Left ventricle myocardium superior (tissue), 1 donor: ENCODE results near the gene XPNPEP2. TPM values are rescaled to one million over a fixed set of nuclear protein-coding genes. Genes with fewer than 3 reads are reported as not detected.
"Not testable (repeated sequence)": the region's sequence is repeated elsewhere in the genome, so short reads cannot be mapped to it uniquely, and the experiment has no call there.

ENCODE experiments used
- ATAC-seq: fragments of 200-7000 bp; cut with Tn5 transposase; one replicate; pipeline ENCODE4 v1.9.1; 2020; ENCODE audit warnings: mild to moderate bottlenecking, moderate library complexity
- DNase-seq: peaks from one replicate; pipeline ENCODE4 v3.0.0-alpha.2; 2020
- intact Hi-C: fragments of 100-400 bp; cut with micrococcal nuclease; formaldehyde crosslinking; loops from one replicate; pipeline ENCODE4 v1.11.0; 2022
- total RNA-seq: library from RNA; stranded (reverse); fragmentation: NEBNext Ultra II Directional; extraction: Animal tissue kit (Norgen Biotek cat#: 25700); gene quantifications from one replicate; pipeline ENCODE4 v1.2.1, GENCODE V29; 2021
- donor health status: DM: no; HTN: yes; CAD: no; lungs with severe emphysema.

Gene XPNPEP2
- total RNA-seq, 1 donor from 2014 or later = 0.92 TPM

DNA sequence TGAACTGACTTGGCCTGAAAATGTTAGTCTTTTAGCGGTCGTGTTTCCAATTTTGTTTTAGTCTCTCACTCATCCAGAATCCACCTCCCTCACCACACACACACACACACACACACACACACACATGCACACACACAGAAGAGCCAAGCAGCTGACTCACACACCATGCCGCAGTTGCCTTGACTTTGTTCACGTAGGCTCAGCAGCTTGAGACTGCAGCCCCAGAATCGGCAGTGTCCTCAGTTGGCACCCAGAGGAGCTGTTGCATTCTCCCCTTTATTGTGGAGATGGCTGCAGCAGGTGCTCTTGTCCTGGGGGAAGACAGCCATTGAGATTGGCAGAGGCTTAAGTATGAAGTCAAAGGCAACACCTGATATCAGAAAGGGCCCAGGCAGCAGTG lies 20.9 kb upstream of the XPNPEP2 start:
- ATAC-seq = peak; percentile 29
- intact Hi-C loops = no loop called here
- DNase-seq = no peak

DNA sequence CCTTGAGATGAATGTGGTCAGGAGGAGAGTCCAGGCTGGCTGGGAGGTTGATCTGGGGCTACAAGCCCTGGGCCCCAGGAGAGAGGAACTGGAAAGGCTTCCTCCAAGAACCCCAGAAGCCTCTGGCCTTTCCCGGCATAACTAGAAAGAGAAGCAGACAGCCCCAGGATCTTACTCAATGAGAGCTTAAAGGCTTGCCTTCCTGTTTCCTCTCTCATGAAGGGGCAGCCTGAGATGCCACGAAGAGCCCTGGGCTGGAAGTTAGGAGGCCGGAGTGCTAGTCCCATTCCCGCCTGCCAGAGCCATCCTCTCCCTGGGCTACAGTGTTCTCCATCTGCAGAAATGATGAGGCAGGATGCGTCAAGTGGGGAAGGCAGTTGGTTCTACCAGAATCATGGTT lies 20.1 kb upstream of the XPNPEP2 start:
- intact Hi-C loops = no loop called here
- no peak for ATAC-seq
- no peak for DNase-seq

DNA sequence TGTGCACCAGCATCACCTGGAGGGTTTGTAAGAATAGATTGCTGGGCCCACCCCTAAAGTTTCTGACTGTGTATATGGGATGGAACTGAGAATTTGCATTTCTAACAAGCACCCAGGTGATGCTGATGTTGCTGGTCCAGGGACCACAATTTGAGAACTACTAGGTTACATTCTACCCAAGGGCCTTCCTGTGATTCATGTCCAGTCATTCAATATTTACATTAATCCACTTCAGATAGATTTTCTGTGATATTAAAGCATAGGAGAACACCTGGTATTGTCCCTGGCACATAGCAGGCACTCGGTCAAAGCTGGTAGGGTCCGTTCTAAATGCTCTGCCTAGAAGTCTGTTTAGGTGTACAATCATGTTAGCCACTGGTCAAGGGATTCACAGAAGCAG lies 19.5 kb upstream of the XPNPEP2 start:
- DNase-seq (no peak), ATAC-seq (no peak)
- intact Hi-C loops = no loop called here

DNA sequence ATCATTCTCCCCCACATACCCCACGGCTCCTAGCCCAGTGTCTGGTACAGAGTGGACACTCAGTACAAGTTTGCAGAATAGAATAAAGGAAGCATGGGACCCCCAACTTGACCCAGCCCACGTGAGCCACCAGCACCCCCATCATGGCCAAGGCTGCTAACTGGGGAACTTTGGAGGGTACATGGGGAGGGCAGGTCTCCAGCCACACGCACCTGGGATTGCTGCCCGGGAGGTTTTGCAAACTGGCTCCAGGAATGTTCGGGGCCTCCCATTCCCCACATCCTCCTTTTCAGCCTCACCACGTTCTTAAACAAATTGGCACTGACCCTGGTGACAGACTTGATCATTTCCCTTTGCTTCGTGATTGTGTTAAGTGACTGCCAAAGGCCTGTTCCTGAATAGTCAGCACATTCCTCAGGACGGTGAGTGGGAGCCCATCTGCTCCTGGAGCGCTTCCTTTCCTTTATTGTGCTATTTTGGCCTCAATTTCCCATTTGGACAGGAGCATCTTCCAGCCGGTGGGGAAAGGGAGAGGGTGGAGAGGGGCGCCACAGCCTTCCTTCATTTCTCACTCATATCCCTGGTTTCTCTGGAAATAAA lies 18.7 kb upstream of the XPNPEP2 start:
- ATAC-seq (no peak), DNase-seq (no peak)

DNA sequence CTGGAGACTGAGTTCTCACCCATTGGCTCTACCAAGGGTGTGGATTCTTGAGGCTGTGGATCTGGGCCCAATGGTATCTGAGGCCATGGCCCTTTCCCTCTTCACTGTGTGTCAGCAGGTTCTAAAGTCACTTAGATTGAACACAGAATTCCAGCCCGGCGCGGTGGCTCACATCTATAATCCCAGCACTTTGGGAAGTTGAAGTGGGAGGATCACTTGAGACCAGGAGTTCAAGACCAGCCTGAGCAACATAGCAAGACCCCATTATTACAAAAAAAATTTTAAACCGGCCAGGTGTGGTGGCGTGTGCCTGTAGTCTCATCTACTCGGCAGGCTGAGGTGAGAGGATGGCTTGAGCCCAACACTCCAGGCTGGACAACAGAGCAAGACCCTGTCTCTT lies 18.0 kb upstream of the XPNPEP2 start:
- ATAC-seq (no peak), DNase-seq (no peak)
- intact Hi-C loops = loop anchor here (10.0 kb wide), 2 partner anchors 86 to 116 kb away; no protein-coding TSS in a partner anchor

More for the DNA sequence above, 18.7 kb upstream of the XPNPEP2 start:
- intact Hi-C loops = loop anchor here (10.0 kb wide), 2 partner anchors 85 to 115 kb away; no protein-coding TSS in a partner anchor

DNA sequence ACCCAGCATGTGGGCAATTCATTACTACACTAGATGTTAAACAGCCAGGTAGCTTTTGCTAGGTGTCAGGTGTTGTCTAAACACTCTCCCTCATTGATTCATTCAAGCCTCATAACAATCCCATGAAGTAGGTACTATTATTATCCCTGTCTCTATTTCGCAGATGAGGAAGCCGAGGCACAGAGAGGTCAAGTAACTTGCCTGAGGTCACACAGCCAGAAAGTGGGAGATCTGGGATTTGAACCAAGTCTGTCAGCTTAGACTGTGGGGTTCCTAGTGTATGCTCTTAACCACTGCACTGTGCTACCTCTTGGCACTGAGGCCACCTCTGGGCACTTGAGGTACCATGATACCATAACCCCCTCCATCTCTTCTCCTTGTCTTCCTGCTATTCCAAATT lies 17.4 kb upstream of the XPNPEP2 start:
- intact Hi-C loops = loop anchor here (10.0 kb wide), 2 partner anchors 87 to 117 kb away; no protein-coding TSS in a partner anchor
- ATAC-seq (no peak), DNase-seq (no peak)

DNA sequence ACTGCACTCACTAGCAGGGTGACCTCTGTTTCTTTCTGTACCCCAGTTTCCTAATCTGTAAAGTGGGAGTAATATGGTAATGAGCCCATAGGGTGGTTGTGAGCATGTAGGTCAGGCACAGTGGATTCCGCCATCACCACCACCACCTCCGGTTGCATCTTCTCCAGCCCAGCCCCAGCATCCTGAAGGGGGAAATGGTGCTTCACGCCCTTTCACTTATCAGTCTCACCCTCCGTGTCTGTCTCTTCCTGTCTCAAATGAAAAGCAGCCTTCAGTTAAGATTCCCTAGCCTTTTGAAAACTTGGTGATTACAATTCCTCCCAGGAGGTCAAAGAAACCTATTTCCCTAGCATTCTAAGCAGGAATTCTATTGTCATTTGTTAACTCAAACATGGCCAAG lies 16.9 kb upstream of the XPNPEP2 start:
- intact Hi-C loops = loop anchor here (10.0 kb wide), 2 partner anchors 87 to 117 kb away; no protein-coding TSS in a partner anchor
- ATAC-seq (no peak), DNase-seq (no peak)

DNA sequence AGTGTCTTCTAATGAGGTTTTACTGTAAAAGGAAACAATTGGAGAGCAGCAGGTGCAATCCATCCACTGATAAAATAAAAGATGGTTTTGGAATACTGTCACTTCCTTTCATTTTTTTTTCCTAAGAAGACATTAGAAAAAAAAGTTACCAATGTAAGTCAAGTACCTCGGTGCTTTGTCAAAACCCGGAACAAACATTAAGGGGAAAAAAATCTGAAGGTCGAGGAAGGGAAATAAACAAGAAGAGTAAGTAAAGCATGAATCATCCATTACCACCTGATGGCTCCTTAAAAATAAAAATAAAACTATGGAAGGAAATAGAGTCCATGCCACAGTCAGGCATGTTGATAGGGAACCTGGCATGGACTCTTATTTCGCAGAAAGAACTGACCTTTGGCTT lies 15.3 kb upstream of the XPNPEP2 start:
- ATAC-seq = no peak
- no peak for DNase-seq
- intact Hi-C loops = loop anchor here (10.0 kb wide), 2 partner anchors 89 to 119 kb away; no protein-coding TSS in a partner anchor

DNA sequence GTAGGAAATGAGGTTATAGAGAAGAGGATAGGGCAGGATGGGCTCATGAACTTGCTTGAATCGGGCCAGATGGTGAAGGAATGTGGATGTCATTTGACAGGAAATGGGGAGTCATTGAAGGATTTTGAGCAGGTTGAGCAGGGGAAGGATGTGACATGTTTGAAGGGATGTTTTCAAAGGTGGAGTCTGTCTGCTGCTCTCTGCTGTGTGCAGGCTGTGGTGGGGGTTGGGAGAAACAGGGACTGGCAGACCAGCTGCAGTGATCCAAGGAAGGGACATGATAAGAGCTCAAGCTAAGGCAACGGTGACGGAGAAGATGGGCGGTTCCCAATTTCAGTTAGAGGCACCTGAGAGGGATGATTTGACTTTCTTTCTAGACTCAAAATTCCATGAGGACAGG lies 14.0 kb upstream of the XPNPEP2 start:
- DNase-seq (no peak), ATAC-seq (no peak)
- intact Hi-C loops = loop anchor here (10.0 kb wide), 2 partner anchors 90 to 120 kb away; no protein-coding TSS in a partner anchor

DNA sequence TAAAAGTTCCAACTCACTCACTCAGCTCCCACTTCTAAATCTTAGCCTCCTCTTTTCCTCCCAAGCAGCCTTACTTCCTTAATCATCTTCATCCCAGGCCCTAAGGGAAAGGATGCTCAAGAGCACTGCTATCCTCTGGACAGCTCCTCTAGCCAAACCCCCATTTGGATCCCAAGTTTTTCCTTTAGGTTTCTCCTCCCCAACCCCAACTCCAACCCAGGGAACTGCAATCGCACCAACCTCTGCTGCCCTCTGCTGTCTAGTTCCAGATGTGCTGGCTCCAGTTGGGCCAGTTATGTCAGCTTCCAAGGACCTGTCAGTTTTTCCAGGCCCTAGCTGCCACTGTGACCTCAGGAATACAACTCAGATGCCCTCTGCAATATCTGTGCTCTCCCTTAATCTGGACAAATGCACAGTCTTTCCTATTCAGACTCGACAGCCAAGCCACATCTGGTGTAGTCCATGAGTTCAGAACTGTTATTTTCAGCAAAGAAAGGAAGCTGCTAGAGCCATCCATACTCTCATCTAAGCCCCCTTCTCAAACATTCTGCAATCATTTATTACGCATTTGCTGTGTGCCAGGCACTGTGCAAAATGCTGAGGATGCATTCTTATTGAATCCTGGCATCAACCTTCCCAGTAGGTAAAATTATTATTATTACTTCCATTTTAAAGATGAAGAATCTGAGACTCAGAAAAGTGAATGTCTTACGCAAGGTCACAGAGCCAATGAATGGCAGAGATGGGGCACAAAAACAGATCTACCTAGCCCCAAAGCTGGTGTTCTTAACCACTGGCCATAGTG lies 12.3 kb upstream of the XPNPEP2 start:
- peak; percentile 91 for ATAC-seq
- intact Hi-C loops = loop anchor here (10.0 kb wide), 2 partner anchors 92 to 122 kb away; no protein-coding TSS in a partner anchor
- DNase-seq = peak; percentile 64

DNA sequence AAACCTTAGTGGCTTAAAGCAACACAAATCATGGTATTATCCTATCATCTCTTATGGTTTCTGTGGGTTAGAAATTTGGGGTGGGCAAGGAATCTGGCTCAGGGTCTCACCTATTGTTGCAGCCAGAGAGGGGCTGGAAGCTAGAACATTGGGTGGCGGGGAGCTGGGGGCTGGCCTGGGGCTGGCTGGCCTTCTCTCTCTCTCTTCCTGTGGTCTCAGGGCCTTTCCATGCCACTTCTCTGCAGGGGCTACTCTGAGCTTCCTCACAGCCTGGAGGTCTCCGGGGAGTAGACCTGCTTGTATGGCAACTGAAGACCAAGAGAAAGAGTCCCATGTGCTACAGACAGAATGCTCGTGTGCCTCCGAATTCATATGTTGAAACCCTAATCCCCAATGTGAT lies 10.7 kb upstream of the XPNPEP2 start:
- DNase-seq (no peak), ATAC-seq (no peak)
- intact Hi-C loops = loop anchor here (10.0 kb wide), 2 partner anchors 93 to 123 kb away; no protein-coding TSS in a partner anchor

DNA sequence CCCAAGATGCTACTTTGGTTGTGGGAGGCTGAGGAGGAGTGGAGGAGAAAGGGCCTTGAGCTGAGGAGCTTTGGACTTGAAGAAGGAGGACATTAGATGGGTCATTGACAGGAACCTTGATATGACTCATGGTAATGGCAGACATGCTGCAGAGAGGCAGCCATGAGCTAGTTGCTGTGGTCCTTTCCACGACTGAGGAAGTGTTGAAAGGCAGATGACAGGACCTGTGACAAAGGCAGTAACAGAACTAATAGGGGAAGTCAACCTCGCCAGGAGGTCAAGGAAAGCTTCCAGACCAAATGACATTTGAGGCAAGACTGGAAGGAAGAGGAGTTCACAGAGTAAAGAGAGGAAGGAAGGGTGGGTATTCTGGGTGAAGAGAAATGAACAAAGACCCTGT lies 7.6 kb upstream of the XPNPEP2 start:
- no peak for DNase-seq
- no peak for ATAC-seq
- intact Hi-C loops = no loop called here

DNA sequence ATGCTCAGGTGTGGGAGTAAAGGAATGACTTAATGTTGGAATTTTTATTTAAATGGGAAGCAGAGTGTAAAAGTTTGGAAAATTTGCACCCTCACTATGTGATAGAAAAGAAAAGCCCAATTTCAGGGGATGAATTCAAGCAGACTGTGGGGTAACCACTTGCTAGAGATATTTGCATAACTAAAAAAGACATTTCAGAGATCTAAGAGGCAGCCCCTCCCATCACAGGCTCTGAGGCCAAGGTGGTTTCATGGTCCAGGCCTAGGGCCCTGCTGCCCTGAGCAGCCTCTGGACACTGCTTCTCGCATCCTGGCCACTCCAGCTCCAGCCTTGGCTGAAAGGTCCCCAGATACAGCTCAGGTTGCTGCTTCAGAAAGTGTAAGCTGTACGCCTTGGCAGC lies 5.9 kb upstream of the XPNPEP2 start:
- intact Hi-C loops = no loop called here
- DNase-seq (no peak), ATAC-seq (no peak)

DNA sequence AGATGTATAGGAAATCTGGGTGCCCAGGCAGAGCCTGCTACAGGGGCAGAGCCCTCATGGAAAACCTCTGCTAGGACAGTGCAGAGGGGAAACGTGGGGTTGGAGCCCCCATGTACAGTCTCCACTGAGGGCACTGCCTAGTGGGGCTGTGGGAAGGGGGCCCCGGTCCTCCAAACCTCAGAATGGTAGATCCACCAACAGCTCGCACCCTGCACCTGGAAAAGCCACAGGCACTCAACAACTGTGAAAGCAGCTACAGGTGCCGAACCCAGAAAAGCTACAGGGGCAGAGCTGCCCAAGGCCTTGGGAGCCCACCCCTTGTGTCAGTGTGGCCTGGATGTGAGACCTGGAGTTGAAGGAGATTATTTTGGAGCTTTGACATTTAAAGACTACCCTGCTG lies 5.4 kb upstream of the XPNPEP2 start:
- intact Hi-C loops = no loop called here
- DNase-seq (no peak), ATAC-seq (no peak)

DNA sequence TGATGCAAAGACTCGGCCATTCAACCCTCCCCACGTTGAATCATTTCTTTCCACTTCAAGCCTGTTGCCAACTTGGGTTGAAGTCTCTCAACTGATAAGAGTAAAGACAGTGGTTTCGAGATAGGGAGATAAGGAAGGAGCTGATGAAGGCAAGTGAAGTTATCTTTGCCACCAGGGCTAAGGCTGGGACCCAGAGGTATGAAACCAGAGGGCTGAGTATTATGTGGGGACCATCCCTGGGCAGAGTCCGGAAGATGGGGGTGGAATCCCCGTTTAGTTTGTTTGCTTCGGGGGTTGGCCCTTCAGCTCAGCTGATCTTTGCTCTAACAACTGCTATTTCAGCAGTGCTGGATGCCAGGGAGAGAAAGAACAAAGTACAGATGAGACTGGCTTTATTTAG lies 2.3 kb upstream of the XPNPEP2 start:
- intact Hi-C loops = no loop called here
- ATAC-seq = no peak
- DNase-seq = no peak

DNA sequence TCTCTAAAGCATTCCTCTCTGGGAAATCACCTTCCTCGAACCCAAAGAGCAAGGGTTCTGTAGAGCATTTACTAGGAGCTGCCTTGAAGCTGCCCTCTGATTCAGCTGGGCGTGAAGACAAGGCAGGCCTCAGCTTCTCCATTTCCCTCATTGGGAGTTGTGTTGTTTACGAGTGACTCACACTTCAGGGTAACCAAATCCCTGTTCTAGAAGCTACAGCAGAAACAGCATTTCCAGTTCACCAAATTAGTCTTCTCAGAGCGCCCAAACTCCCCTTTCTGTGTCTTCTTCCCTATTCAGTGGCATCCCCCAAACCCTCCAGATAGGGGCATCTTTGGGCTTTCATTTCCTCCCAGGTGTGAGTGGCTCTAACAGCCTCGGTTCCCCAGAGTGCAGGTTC lies 863 bp upstream of the XPNPEP2 start:
- ATAC-seq (peak; percentile 66), DNase-seq (no peak)
- intact Hi-C loops = no loop called here

DNA sequence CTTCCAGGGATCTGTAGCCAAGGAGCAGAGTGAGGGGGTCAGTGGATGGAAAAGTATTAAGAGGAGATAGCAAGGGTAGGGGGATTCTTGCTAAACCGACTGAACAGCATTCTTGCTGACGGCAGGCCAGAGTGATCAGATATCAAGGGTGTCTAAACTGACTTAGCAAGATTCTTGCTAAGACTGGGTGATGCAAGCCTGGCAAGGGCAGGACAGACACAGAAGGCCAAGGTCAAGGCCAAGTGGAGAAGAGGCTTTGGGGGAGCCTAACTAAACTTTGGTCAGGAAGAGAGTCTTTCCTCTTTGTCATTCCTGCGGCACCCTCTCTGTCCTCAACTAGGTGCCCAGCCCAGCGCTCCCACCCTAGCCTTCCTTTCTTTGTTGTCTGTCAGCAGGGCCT lies 799 bp downstream of the XPNPEP2 start:
- intact Hi-C loops = no loop called here
- ATAC-seq (no peak), DNase-seq (no peak)

DNA sequence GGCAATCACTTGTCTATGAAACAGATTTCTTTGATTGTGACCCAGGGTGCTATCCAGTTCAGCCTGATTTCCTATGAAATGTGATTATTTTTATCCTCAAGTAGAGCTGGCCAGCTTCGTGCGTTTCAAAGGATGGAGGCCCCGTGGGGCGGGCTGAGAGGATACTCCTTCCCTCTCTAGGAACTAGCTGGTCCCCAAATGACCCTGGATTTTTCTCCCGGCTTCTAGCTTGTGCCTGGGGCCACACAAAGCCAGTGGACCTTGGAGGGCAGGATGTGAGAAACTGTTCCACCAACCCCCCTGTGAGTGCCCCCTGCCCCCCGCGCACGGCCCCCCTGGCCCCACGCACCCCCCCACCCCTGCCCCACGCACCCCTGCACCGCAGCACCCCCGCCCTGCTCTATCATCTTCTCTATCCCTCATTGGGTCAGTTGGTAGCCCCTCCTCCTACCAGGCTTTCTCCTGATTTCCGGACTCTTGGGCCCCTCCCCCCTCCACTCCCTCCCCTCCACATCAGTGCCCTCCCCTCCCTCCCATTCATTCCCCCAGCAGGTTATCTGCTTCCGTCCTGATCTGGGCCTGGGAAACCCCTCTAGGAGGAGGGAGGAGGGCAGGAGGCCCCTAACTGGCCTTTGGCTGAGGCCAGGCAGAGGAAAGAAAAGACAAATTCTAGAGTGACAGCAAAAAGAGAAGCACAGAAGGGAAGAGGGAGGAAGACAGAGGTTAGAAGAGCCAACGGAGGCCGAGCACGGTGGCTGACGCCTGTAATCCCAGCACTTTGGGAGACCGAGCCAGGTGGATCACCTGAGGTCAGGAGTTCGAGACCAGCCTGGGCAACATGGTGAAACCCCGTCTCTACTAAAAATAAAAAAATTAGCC lies 3.3 kb downstream of the XPNPEP2 start:
- peak; percentile 34 for DNase-seq
- intact Hi-C loops = no loop called here
- ATAC-seq = no peak

DNA sequence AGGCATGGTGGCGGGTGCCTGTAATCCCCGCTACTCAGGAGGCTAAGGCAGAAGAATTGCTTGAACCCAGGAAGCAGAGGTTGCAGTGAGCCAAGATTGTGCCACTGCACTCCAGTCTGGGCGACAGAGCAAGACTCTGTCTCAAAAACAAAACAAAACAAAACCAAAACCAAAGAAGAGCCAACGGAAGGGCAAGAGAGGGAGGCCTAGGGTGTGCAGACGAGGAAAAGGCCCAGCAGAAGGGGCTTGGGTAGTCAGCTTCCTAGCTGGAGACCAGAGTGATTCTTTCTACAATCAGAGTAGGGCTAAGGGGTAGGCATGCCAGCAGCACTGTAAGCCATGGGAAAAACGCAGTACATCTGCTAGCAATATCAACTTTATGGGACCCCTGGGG lies 4.0 kb downstream of the XPNPEP2 start:
- ATAC-seq, DNase-seq, intact Hi-C loops: not testable (repeated sequence)

DNA sequence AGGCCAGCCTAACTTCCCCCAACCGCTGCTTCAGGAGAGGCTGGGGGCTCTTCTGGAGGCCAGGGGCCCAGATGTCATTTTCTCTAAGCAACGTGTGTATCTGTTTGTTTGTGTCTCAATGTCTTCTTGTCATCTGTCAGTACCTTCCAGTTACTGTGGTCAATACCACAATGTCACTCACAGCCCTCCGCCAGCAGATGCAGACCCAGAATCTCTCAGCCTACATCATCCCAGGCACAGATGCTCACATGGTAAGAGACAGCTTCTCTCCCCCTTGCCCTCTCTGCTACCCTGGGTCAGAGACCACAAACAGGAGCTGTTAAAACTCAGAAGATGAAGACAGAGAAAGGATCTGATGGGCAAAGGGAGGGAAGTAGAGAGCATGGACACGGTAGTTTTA lies 5.0 kb downstream of the XPNPEP2 start:
- intact Hi-C loops = no loop called here
- no peak for ATAC-seq
- no peak for DNase-seq
